ENCODE data around the gene ALAS1. TPM values are rescaled to one million over a fixed set of nuclear protein-coding genes. Genes with fewer than 3 reads are reported as not detected.

The ALAS1 gene
- total RNA-seq, 5 donors from 2014 or later (not counting 1 experiment from before 2014, with no cell fraction given) = 12.2 to 32.7 (median 27.1) TPM

GRCh38 chr3:52185837-52186236, 12.1 kb upstream of the ALAS1 start:
- DNase-seq (no peak), ATAC-seq (replicated peaks in 1 of 4) (no peak)
- Mint-ChIP-seq H3K4me1 (peaks cover 0 to 11% (median 5%) of the 10 kb centered on the region in 3 donors), H3K27me3 (no peaks in the 10 kb centered on the region), H3K9me3 (no peaks in the 10 kb centered on the region), H3K36me3 (no peaks in the 10 kb centered on the region), H3K4me3 (no peak overlapping the region), H3K27ac (no peak overlapping the region)
- Histone ChIP-seq H3K27ac (ENCODE audit: low read length) (no peak overlapping the region), H3K9me3 (no peaks in the 10 kb centered on the region), H3K36me3 (ENCODE audit: control insufficient read depth in 2 of 2, extremely low read depth in 1 of 2, insufficient read depth in 1 of 2, low read length in 1 of 2) (no peaks in the 10 kb centered on the region), H3K4me3 (ENCODE audit: control insufficient read depth in 1 of 2, extremely low read depth in 1 of 2, low read length in 1 of 2) (no peak overlapping the region), H3K4me1 (ENCODE audit: control insufficient read depth in 1 of 2, extremely low read depth in 1 of 2, insufficient read depth in 2 of 2, low read length in 2 of 2) (peaks cover 0 to 17% of the 10 kb centered on the region in 2 experiments), H3K27me3 (replicated peaks in 1 of 2; ENCODE audit: control insufficient read depth in 2 of 2, extremely low read depth in 1 of 2, insufficient read depth in 2 of 2, low read length in 1 of 2) (no peaks in the 10 kb centered on the region)
- ChIA-PET POLR2A (interaction anchor here in 1 of 2 donors (0.5 kb wide), 1 partner anchor 78 kb away, joined by 3 read pairs; no protein-coding TSS in a partner anchor), CTCF (no interaction called here)
- 83% methylated on average over 1 of the region's 3 CpGs for WGBS (ENCODE audit: insufficient coverage)

DNA sequence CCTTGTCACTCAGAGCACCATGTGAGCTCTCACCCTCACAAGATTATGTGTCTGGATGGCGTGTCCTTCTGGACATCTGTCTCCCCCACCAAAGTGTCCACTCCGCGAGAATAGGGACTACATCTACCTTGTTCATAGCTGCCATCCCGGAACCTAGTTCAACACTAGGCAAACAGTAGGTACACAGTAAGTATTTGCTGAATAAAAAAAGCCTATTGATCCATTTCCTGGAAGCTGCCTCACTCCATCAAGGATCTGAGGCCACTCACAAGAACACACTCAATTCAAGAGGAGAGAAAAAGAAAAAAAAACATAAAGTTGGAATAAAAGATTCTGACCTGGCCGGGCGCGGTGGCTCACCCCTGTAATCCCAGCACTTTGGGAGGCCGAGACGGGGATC, 11.2 kb upstream of the ALAS1 start:
- Histone ChIP-seq H3K9me3 (no peaks in the 10 kb centered on the region), H3K4me3 (ENCODE audit: control insufficient read depth in 1 of 2, extremely low read depth in 1 of 2, low read length in 1 of 2) (no peak overlapping the region), H3K27ac (ENCODE audit: low read length) (no peak overlapping the region), H3K36me3 (ENCODE audit: control insufficient read depth in 2 of 2, extremely low read depth in 1 of 2, insufficient read depth in 1 of 2, low read length in 1 of 2) (no peaks in the 10 kb centered on the region), H3K27me3 (replicated peaks in 1 of 2; ENCODE audit: control insufficient read depth in 2 of 2, extremely low read depth in 1 of 2, insufficient read depth in 2 of 2, low read length in 1 of 2) (no peaks in the 10 kb centered on the region), H3K4me1 (ENCODE audit: control insufficient read depth in 1 of 2, extremely low read depth in 1 of 2, insufficient read depth in 2 of 2, low read length in 2 of 2) (peaks cover 0 to 13% of the 10 kb centered on the region in 2 experiments)
- ChIA-PET CTCF (no interaction called here), POLR2A (no interaction called here)
- peaks cover 0 to 8% (median 5%) of the 10 kb centered on the region in 3 donors for H3K4me1 Mint-ChIP-seq
- H3K9me3 Mint-ChIP-seq = no peaks in the 10 kb centered on the region
- no peak for DNase-seq
- H3K36me3 Mint-ChIP-seq = no peaks in the 10 kb centered on the region
- no peaks in the 10 kb centered on the region for H3K27me3 Mint-ChIP-seq
- WGBS (ENCODE audit: insufficient coverage) = 94% methylated on average over 8 of the region's 9 CpGs
- H3K27ac Mint-ChIP-seq = no peak overlapping the region
- no peak overlapping the region for H3K4me3 Mint-ChIP-seq
- ATAC-seq (replicated peaks in 1 of 4) = no peak

GRCh38 chr3:52188556-52188955, 9.4 kb upstream of the ALAS1 start:
- no peaks in the 10 kb centered on the region for H3K4me1 ChIP-seq (ENCODE audit: control insufficient read depth in 1 of 2, extremely low read depth in 1 of 2, insufficient read depth in 2 of 2, low read length in 2 of 2)
- no peaks in the 10 kb centered on the region for H3K4me1 Mint-ChIP-seq
- no peaks in the 10 kb centered on the region for H3K9me3 ChIP-seq
- POLR2A ChIA-PET = no interaction called here
- DNase-seq = no peak
- H3K36me3 Mint-ChIP-seq = no peaks in the 10 kb centered on the region
- CTCF ChIA-PET = no interaction called here
- no peak for ATAC-seq (replicated peaks in 1 of 4)
- no peak overlapping the region for H3K4me3 Mint-ChIP-seq
- H3K27ac ChIP-seq (ENCODE audit: low read length) = no peak overlapping the region
- no peak overlapping the region for H3K27ac Mint-ChIP-seq
- 100% methylated on average over 1 of the region's 1 CpG for WGBS (ENCODE audit: insufficient coverage)
- no peaks in the 10 kb centered on the region for H3K27me3 Mint-ChIP-seq
- H3K36me3 ChIP-seq (ENCODE audit: control insufficient read depth in 2 of 2, extremely low read depth in 1 of 2, insufficient read depth in 1 of 2, low read length in 1 of 2) = no peaks in the 10 kb centered on the region
- no peaks in the 10 kb centered on the region for H3K9me3 Mint-ChIP-seq
- H3K4me3 ChIP-seq (ENCODE audit: control insufficient read depth in 1 of 2, extremely low read depth in 1 of 2, low read length in 1 of 2) = no peak overlapping the region
- no peaks in the 10 kb centered on the region for H3K27me3 ChIP-seq (replicated peaks in 1 of 2; ENCODE audit: control insufficient read depth in 2 of 2, extremely low read depth in 1 of 2, insufficient read depth in 2 of 2, low read length in 1 of 2)

DNA sequence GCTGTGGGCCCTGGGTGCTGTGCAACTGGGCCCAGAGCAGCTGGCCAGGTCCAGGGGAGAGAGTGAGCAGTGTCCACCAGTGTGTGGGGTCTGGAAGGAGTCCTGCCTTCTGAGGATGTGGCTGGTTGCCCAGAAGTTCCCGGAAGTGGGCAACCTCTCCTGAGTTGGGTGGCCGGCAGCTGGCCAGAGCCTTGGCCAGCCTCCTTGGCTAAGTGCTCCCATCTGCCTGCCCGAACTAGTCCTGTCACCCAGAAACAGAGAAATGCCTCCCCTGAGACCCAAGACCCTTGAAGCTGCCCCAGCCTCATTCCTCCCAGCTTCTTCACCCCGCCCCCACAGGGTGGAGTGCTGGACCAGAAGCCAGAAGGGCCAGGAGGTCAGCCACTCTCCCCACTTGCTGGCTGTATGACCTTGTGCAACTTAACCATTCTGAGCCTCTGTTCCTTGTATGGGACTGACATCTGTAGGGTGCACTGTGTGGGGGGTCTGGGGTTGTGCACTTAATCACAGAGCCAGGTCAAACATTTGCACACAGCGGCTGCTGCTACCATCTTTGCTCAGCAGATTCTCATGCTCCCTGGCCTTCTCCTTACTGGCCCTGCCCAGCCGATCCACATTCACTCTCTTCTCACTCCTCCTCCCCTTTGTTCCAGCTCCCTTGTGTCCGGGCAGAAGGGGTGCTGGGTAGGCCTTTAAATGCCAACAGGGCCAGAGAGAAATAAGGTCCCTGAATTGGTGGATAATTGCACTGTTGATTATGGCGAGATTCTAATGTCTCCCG, 7.5 kb upstream of the ALAS1 start:
- H3K4me3 ChIP-seq (ENCODE audit: control insufficient read depth in 1 of 2, extremely low read depth in 1 of 2, low read length in 1 of 2) = no peak overlapping the region
- Mint-ChIP-seq H3K27me3 (no peaks in the 10 kb centered on the region), H3K4me1 (no peaks in the 10 kb centered on the region), H3K9me3 (no peaks in the 10 kb centered on the region), H3K4me3 (no peak overlapping the region), H3K36me3 (no peaks in the 10 kb centered on the region), H3K27ac (no peak overlapping the region)
- no peaks in the 10 kb centered on the region for H3K4me1 ChIP-seq (ENCODE audit: control insufficient read depth in 1 of 2, extremely low read depth in 1 of 2, insufficient read depth in 2 of 2, low read length in 2 of 2)
- H3K36me3 ChIP-seq (ENCODE audit: control insufficient read depth in 2 of 2, extremely low read depth in 1 of 2, insufficient read depth in 1 of 2, low read length in 1 of 2) = no peaks in the 10 kb centered on the region
- ChIA-PET CTCF (no interaction called here), POLR2A (no interaction called here)
- no peak for ATAC-seq (replicated peaks in 1 of 4)
- DNase-seq = no peak
- no peaks in the 10 kb centered on the region for H3K9me3 ChIP-seq
- WGBS (ENCODE audit: insufficient coverage) = 100% methylated on average over 4 of the region's 9 CpGs
- H3K27me3 ChIP-seq (replicated peaks in 1 of 2; ENCODE audit: control insufficient read depth in 2 of 2, extremely low read depth in 1 of 2, insufficient read depth in 2 of 2, low read length in 1 of 2) = no peaks in the 10 kb centered on the region
- no peak overlapping the region for H3K27ac ChIP-seq (ENCODE audit: low read length)

DNA sequence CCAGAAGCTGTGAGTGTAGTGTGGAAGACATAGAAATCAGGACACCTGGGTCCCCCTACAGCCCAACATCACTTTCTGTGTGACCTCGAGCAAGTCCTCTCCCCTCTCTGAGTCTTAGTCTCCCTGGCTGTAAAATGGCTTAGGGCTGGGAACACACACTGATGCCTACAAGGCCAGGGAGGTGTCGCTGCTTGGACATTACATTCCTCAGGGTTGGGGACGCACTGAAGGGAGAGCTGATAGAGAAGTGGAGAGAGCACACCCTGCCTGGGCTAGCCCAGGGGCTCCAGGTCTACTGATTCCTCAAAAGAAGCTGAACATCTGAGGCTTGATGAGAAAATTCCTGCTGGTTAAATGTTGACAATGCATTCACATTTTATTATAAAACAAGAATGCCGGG, 6.3 kb upstream of the ALAS1 start:
- Histone ChIP-seq H3K4me1 (ENCODE audit: control insufficient read depth in 1 of 2, extremely low read depth in 1 of 2, insufficient read depth in 2 of 2, low read length in 2 of 2) (no peaks in the 10 kb centered on the region), H3K9me3 (no peaks in the 10 kb centered on the region), H3K4me3 (ENCODE audit: control insufficient read depth in 1 of 2, extremely low read depth in 1 of 2, low read length in 1 of 2) (no peak overlapping the region), H3K36me3 (ENCODE audit: control insufficient read depth in 2 of 2, extremely low read depth in 1 of 2, insufficient read depth in 1 of 2, low read length in 1 of 2) (no peaks in the 10 kb centered on the region), H3K27me3 (replicated peaks in 1 of 2; ENCODE audit: control insufficient read depth in 2 of 2, extremely low read depth in 1 of 2, insufficient read depth in 2 of 2, low read length in 1 of 2) (no peaks in the 10 kb centered on the region), H3K27ac (ENCODE audit: low read length) (no peak overlapping the region)
- no peaks in the 10 kb centered on the region for H3K36me3 Mint-ChIP-seq
- WGBS (ENCODE audit: insufficient coverage) = 79% methylated on average over 2 of the region's 4 CpGs
- ChIA-PET CTCF (no interaction called here), POLR2A (no interaction called here)
- H3K27ac Mint-ChIP-seq = no peak overlapping the region
- no peak overlapping the region for H3K4me3 Mint-ChIP-seq
- no peak for ATAC-seq (replicated peaks in 1 of 4)
- no peaks in the 10 kb centered on the region for H3K27me3 Mint-ChIP-seq
- peaks cover 0 to 4% (median 2%) of the 10 kb centered on the region in 3 donors for H3K4me1 Mint-ChIP-seq
- DNase-seq = no peak
- H3K9me3 Mint-ChIP-seq = no peaks in the 10 kb centered on the region

- Mint-ChIP-seq H3K27me3 (no peaks in the 10 kb centered on the region), H3K4me3 (no peak overlapping the region), H3K4me1 (peaks cover 8 to 16% (median 10%) of the 10 kb centered on the region in 3 donors), H3K27ac (no peak overlapping the region), H3K9me3 (no peaks in the 10 kb centered on the region), H3K36me3 (no peaks in the 10 kb centered on the region)
- Histone ChIP-seq H3K36me3 (ENCODE audit: control insufficient read depth in 2 of 2, extremely low read depth in 1 of 2, insufficient read depth in 1 of 2, low read length in 1 of 2) (no peaks in the 10 kb centered on the region), H3K4me3 (ENCODE audit: control insufficient read depth in 1 of 2, extremely low read depth in 1 of 2, low read length in 1 of 2) (no peak overlapping the region), H3K9me3 (no peaks in the 10 kb centered on the region), H3K27me3 (replicated peaks in 1 of 2; ENCODE audit: control insufficient read depth in 2 of 2, extremely low read depth in 1 of 2, insufficient read depth in 2 of 2, low read length in 1 of 2) (no peaks in the 10 kb centered on the region), H3K4me1 (ENCODE audit: control insufficient read depth in 1 of 2, extremely low read depth in 1 of 2, insufficient read depth in 2 of 2, low read length in 2 of 2) (peaks cover 7 to 11% of the 10 kb centered on the region in 2 experiments), H3K27ac (ENCODE audit: low read length) (no peak overlapping the region)
- ATAC-seq (replicated peaks in 1 of 4) = no peak
- DNase-seq = no peak
- WGBS (ENCODE audit: insufficient coverage) = 88% methylated on average over 10 of the region's 18 CpGs
- ChIA-PET POLR2A (no interaction called here), CTCF (no interaction called here)
These were observed 4.9 kb upstream of the ALAS1 start for GRCh38 chr3:52193065-52193464.

Measured in T-cell (primary cell).